SH-SY5Y (cell line): ENCODE measurements around the gene CUEDC1.

ENCODE experiments used
- GATA2 ChIP-seq: IDR thresholded peaks from 2 replicates; pipeline ENCODE4 v1.6.1; 2011; ENCODE audit warnings: mild to moderate bottlenecking, low read depth, low read length
- GATA3 ChIP-seq: IDR thresholded peaks from 2 replicates; pipeline ENCODE4 v1.6.1; 2011; ENCODE audit warnings: low read depth, mild to moderate bottlenecking, low read length, moderate library complexity

CUEDC1 gene

DNA sequence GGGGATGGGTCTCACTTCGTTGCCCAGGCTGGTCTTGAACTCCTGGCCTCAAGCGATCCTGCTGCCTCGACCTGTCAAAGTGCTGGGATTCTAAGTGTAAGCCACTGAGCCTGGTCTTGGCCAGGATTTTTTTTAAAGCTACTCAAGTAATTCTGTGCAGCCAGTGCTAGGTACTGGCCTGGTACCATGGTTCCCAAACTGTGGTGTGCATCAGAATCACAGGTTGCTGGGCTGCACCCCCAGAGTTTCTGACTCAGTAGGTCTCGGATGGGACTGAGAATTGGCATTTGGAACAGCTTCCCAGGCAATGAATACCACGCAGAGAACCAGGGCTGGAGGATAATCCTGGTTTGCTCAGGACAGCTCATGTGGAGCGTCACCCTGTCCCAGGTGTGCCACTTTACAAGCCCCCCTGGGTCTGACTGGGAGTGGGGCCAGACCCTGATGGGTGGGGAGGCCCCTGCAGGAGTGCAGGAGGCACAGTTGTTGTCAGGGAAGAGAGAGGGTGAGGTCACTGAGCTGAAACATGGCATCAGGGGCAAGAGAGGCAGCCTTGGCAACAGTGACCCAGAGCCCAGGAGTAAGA, 94.7 kb downstream of the CUEDC1 start:
- no peak for TF ChIP-seq GATA2
- TF ChIP-seq GATA3, result no peak

DNA sequence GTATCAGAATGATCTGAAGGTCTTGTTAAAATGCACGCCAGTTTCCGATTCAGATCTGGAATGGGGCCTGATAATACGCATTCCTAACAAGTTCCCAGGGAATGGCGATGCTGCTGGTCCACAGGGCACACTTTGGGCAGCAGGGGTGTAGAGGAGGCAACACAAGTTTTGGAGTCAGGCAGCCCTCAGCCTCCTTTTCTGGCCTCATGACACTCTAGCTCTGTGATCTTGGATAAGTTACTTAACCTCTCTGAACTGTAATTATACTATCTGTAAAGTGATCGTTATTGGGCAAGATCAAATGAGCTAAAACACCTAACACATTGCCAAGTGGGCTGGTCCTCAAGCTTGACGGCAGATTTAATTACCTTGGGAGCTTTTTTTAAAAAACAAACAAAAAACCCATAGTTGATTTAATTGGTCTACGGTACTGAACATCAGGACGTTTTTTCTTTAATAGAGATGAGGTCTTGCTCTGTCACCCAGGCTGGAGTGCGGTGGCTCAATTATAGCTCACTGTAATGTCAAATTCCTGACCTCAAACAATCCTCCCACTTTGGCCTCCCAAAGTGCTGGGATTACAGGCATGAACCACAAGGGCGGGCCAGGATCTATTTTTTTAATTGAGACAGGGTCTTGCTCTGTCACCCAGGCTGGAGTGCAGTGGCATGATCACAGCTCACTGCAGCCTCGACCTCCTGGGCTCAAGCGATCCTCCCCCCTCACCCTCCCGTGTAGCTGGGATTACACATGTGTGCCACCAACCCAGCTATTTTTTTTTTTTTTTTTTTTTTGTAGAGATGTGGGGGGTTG, 95.4 kb downstream of the CUEDC1 start:
- TF ChIP-seq GATA2, result no peak
- no peak for TF ChIP-seq GATA3

DNA sequence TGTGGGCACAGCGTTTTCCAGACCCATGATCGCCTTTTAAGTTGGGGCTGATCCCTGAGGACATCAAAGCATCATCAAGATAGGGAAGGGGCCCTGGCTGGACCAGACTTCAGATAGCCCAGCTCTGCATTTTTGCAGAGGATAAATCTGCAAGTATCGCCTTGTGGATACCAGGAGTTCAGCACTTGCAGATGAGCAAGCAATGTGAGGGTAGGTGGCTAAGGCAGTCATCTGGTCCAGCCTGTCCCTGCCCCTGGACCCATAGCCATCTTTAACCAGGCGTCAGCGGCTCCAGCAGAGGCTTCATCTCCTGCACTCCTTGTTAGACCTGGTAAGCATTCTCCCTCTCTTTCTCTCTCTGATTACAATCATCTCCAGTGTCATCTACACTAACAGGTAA, 96.4 kb downstream of the CUEDC1 start:
- TF ChIP-seq GATA2 (no peak), GATA3 (no peak)

DNA sequence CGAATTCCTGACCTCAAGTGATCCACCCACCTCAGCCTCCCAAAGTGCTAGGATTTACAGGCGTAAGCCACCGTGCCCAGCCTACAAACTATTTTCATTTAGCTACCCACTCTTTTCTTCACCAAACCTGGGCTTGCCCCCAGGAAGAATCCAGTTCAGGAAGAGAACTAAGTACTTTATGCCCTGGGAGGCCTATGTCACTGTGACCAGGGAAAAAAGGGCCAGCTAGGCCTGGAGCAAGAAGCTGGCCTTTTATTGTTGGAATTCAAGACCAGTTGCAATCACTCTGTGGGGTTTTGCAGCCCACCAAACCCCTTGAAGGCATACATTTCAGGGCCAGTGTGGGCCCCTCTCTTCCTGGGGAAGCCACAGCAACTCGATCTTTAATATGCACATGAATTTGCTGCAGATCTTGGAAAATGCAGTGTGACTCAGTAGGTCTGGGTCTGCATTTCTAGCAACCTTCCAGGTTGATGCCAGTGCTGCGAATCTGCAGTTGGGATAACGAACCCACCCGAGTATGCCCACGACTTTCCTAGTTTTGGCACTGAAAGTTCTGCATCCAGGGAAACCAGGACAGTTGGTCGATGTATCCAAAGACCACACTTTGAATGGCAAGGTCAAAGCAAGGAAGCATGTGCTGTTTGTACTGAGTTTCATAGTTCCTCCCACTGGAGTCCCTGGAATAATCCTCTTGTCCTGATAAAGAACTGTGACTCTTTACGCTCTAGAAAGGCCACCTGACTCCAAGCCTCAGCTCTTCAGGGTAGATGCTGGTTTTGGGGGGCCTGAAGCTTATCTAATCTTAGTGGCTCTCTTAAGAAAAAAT, 98.2 kb downstream of the CUEDC1 start:
- TF ChIP-seq GATA2, result no peak
- TF ChIP-seq GATA3, result no peak

DNA sequence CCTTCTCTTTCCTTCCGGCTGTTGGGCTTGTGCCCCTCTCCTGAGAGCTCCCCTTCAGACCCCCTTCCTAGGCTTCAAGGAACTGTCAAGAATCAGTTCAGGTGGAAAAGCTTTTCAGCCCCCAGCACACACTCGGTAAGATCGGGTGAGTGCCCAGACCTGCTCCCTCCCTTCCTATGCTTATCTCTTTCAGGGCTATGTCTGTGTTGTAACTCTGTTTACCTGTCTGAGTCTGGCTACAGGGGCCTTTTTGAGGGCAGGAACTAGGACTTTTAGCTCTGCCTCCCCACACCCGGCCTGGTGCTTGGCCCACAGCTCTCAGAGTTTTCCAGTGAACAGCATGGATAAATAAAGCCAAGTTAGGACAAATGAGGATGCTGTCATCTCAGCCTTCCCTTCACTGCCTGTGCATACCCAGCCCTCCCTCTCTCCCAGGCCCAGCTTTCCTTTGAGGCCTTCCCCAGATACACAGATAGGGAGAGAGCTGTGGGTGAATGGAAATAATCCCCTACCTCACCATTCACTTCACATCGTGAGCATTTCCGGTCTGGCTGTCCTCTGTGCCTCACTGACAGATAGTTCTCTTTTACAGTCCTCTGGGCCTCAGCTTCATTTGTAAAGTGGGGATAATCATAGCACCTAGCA, 99.7 kb downstream of the CUEDC1 start:
- no peak for TF ChIP-seq GATA2
- TF ChIP-seq GATA3, result no peak

DNA sequence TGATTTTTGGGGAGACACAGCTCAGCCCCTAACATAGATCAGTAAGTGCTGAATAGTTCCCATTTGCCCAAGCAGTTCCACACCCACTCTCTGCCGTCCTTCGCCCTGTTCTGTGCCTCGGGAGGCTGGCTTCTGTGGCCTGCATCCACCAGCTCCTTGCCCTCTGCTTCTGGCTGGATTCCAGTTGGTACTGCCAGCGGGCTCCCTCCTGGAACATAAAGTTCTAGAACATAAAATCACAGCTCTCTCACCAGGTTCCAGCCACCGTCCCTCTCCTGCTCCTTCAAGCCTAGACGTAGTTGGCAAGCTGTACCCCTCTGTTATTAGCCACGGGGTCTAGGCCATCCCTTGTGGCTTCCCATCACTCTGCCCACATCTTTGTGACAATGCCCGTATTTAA, 101.5 kb downstream of the CUEDC1 start:
- TF ChIP-seq GATA2 (no peak), GATA3 (no peak)

DNA sequence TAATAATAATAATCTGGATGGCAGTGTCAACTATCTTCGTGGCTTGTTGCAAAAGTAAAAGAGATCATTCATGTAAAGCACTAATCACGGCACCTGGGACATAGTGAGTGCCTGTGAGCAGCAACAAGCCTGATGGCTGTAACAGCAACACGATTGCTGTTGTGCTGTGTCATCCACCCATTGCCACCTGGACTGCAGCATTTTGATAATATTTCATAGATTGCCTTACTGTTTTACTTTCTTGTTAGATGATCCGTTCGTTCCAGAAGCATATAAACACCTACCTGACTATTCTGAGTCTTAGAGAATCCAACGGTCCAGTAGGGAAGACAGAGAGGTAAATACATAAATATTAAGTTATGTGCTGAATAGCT, 102.3 kb downstream of the CUEDC1 start:
- TF ChIP-seq GATA3 (no peak), GATA2 (no peak)

DNA sequence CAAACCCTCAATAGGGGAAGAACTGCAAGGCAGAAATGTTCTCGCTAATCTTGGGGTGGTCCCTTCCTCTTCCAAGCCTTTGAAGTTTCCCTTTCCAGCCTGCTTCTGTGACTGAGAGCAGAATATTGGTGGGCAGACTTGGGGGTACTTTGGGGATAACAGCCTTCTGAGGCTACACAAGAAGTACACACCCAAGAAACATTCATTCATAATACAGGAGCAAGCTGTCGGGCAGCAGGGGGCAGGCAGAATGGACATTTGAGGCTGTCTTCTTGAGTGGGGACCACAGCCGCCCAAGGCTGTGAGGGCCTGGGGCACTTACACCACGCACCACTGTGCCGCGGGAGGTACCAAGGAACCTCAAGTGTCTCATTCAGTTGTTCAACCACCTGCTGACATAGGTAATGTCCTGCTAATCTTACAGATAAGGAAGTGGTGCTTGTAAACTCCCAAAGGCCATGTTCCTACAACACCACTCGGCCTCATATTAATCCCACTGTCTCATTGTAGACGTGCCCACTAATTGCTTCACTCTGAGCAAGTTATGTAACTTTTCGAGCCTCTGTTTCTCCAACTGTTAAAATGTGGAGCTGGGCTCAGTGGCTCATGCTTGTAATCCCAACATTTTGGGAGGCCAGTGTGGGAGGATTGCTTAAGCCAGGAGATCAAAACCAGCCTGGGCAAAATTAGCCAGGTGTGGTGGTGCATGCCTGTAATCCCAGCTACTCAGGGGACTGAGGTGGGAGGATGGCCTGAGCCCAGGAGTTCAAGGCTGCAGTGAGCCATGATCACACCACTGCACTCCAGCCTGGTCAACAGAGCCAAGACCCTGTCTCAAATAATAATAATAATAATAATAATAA, 102.9 kb downstream of the CUEDC1 start:
- TF ChIP-seq GATA3, result no peak
- TF ChIP-seq GATA2, result no peak

DNA sequence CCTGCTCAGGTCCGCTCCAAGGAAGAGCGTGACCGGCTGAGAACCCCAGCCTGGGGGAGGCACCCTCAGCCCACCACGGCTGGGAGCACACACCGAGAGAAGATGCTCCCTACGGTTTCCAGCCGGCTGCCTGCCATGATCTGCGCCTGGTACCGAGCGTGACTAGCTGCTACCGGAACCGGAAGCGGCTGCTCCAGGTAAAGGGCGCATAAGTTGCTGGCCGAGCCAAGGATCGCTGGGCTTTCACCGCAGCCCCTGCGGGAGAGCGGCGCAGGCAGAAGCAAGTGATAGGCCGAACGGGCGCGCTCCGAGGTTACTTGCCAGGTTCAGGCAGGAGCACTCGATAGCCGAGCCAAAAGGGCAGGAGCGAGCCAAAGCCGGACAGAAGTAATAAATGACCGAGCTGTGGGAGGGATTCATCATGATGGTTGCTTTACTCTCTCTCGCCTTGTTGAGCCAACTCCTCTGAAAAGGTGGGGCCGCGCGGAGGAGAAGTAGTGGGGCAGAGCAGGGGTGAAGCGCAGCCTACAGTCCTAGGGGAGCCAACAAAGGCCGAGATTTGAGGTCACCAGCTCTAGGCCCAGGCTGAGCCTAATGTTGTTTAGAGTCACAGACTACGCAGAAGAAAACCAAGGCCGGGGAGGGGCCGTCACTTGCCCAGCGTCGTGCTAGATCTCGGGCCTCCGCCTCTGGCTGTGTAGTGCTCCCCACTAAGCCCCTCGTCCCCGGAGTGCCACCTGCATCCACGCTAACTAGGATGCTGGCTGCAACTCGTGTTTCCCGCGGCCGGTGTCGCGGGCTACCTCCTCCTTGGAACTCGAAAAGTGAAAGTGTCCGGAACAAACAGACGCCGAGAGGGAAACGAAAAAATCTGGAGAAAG, 105.1 kb downstream of the CUEDC1 start, which contains the start of gene MRPS23:
Gene MRPS23 (minus strand): TSS at position 171 of the 881 bp plus-strand sequence. CDS start 34 bp downstream, at position 137.
- TF ChIP-seq GATA3 (no peak), GATA2 (peak; percentile 6; the same call in 1 of the 2 replicates)

DNA sequence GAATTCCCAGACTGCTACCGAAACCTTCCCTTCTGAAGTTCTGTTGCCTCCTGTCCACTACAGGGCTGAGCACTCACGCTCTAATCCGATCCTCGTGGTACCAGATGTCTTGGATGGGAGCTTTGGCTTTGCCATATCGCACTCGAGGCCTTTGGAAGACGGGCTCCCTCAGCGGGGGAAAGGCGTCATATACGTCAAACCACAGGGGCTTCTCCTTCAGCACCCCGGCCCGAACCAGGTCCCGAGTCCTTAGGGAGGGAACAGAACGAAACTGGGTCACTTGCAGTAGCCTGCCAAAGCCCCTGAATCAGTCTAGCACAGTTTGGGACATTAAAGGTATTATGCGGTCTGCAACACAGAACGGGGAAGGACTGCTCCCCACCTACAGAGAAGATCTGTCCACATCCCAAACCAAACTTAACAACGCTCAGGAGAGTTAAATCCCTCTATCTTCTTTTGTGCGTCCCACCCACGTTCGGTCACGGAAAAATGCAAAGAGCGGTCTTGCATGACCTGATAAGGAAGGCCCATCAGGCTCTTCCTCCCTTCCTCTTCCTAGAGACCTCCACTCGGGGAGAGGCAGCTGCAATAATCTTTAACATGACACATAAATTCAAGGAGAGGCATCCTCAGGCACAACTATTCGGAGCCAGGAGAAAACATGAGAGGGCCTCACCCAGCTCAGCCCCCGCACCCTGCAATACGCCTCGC, 105.9 kb downstream of the CUEDC1 start:
- TF ChIP-seq GATA2, result no peak
- no peak for TF ChIP-seq GATA3

DNA sequence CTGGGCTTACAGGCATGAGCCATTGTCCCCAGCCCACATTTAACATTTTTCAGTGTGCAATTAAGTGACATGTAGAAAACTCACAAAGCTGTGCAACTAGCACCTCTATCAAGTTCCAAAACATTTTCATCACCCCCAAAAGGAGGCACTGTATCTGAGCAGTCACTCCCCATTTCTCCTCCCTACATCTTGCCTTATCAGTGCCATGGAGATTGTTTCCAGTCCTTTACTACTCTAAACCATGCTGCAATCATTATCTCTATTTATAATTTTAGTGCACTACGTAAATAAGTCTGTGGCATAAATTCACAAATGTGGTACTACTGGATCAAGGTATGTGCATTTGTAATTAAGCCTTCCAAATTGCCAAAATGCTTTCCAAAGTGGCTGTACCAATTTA, 112.9 kb downstream of the CUEDC1 start:
- TF ChIP-seq GATA2 (no peak), GATA3 (no peak)

DNA sequence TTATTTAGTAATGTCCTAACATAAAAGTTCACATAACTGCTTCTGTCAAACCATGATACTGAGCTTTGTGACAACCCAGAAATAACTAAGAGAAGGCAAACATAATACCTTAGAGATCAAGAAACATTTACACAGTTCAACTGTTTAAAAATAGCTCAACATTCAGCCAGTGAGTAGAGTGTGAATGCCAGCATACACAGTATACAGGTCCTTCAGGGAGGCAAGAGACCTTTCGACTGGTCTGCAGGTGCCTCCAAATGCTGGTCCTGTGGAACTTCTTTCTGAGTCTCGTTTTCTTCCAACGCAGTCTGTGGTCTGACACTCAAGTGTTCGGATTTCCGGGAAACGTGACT, 115.7 kb downstream of the CUEDC1 start:
- no peak for TF ChIP-seq GATA2
- no peak for TF ChIP-seq GATA3
